ENCODE data around the gene CHURC1.
"Not testable (repeated sequence)": the region's sequence is repeated elsewhere in the genome, so short reads cannot be mapped to it uniquely, and the experiment has no call there.

CHURC1 gene

GRCh38 chr14:64912261-64912660, 2.0 kb upstream of the CHURC1 start:
- DNase-seq: no peak

- DNase-seq: not testable (repeated sequence)
These were observed 778 bp upstream of the CHURC1 start for GRCh38 chr14:64913477-64913876.

- DNase-seq: no peak
These were observed 772 bp downstream of the CHURC1 start for GRCh38 chr14:64915029-64915424.

GRCh38 chr14:64915797-64916196, 1.5 kb downstream of the CHURC1 start:
- no peak for DNase-seq

DNA sequence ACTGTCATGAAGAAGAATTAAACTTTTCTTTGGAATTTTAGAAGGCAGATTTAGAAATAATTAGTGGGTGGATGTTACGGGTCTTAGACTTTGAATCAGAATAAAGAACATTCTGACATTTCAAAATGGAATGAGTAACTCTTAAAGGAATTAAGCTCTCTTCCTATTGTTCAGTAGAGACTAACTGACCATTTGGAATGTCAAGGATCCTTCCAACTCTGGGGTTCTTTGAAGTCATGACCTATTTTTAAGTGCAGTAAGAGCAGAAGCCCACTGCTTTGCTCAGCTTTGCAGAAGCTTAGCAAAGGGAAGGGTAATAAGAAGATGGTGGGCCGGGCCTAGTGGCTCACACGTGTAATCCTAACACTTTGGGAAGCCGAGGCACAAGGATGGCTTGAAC, 4.0 kb downstream of the CHURC1 start:
- no peak for DNase-seq

GRCh38 chr14:64919215-64919614, 5.0 kb downstream of the CHURC1 start:
- DNase-seq: no peak

- no peak for DNase-seq
These were observed 5.4 kb downstream of the CHURC1 start for GRCh38 chr14:64919618-64920017.

DNA sequence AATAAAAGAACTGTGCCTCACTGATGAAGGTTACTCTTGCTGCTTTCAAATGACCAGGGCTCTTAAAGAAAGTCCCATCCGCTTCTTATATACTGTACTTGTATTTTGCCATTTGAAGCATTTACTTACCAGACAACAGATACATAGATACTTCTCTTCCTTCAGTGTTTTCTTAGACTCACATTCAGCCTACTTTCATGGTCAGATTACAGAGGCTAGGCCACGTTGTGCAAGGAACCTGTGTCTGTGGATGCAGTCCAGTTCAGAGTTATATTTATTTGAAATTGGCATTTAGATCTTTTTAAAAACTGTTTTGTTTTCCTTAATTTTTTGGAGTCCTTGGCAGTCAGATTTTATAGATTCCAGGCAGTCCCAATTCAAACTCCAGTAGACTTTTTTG, 6.2 kb downstream of the CHURC1 start:
- DNase-seq: no peak

DNA sequence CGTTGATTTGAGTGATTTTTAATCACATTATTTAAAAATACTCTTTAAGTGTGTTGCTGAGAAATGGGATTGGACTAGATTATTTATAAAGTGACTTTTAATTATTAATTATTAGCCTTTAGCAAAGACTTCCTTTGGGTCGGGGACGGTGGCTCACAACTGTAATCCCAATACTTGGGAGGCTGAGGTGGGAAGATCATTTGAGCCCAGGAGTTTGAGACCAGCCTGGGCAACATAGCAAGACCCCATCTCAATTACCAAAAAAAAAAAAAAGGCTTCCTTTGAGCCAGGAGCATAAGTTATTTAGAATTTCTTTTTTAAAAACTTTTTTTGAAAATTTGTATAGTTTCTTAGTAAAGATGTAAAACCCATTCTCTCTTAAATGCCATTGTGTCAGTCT, 8.8 kb downstream of the CHURC1 start:
- no peak for DNase-seq

- DNase-seq: no peak
These were observed 12.2 kb downstream of the CHURC1 start for GRCh38 chr14:64926398-64926995.

GRCh38 chr14:64927031-64927430, 12.8 kb downstream of the CHURC1 start:
- no peak for DNase-seq

GRCh38 chr14:64928239-64929013, 14.2 kb downstream of the CHURC1 start:
- DNase-seq: peak; percentile 20

- DNase-seq: no peak
These were observed 14.7 kb downstream of the CHURC1 start for GRCh38 chr14:64929014-64929359.

GRCh38 chr14:64930085-64930843, 16.0 kb downstream of the CHURC1 start:
- DNase-seq: no peak

GRCh38 chr14:64931123-64931522, 16.9 kb downstream of the CHURC1 start:
- DNase-seq: no peak

- no peak for DNase-seq
These were observed 18.0 kb downstream of the CHURC1 start for GRCh38 chr14:64932231-64932630.

- DNase-seq: no peak
These were observed 20.2 kb downstream of the CHURC1 start for GRCh38 chr14:64934338-64934929.

DNA sequence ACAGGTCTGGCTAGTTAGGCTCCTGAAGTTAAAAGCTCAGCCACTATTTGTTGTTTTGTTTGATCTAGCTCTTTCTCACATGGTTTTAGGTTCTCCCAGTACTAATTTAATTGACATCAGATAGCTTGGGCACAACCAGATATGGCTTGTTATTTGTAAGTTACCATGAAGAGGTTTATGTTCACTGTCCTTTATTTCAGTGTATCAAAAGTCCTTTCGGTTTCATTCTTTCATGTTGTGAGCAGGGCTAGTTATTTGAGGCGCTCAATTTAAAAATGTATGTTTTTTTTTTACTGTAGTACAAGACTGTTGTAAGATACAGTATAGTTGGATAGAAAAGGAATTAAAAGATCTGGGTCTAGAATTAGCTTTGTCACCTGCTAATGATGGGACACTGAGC, 21.3 kb downstream of the CHURC1 start:
- no peak for DNase-seq

- DNase-seq: no peak
These were observed 23.0 kb downstream of the CHURC1 start for GRCh38 chr14:64937171-64937820.

- no peak for DNase-seq
These were observed 23.6 kb downstream of the CHURC1 start for GRCh38 chr14:64937821-64938193.

DNA sequence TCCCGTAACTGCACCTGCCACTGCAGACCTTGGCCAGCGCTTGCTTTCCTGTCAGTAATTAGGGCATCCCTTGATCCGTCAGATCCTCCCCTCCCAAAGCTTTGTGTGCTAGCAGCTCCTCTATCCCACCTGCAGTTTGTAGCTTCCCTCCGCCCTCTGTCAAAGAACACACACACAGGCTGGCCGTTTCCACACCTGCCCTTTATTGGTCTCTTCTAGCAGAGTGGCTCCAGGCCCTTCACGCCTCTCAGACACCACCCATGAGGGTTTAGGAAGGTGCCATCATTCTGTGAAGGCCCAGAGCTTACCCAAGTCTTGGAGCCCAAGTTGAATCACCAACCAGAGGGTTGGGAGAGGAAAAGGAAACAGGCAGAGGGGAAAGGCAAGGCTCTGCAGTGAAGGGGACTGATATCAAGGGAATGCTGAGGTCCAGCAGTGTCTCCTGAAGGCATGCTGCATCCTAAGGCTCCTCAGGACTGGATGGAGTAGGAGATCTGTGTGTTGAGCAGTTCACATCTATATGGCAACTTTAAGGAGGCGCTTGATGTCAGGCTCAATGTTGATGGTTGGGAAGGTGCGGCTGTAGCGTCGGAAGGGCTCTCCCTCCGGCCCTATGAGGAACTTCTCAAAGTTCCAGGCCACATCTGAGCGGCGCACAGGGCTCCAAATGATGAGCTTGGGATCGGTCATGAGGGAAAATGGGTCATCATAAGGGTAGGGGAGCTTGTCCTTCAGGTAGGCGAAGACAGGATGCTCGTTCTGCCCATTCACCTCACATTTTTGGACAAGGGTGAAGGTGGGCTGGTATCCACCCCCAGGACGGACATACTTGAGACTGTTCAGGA, 24.9 kb downstream of the CHURC1 start:
- no peak for DNase-seq

GRCh38 chr14:64939817-64940190, 25.5 kb downstream of the CHURC1 start:
- DNase-seq: no peak
